Endothelial cell of hepatic sinusoid (primary cell): ENCODE measurements around the gene ZBTB18.
"Not testable (repeated sequence)": the region's sequence is repeated elsewhere in the genome, so short reads cannot be mapped to it uniquely, and the experiment has no call there.

ENCODE experiments used
- in situ Hi-C: cut with HindIII; loops from 2 replicates; pipeline ENCODE4 v1.10.0; 2017; ENCODE audit warnings: low sequenced_read_pairs

Gene ZBTB18

DNA sequence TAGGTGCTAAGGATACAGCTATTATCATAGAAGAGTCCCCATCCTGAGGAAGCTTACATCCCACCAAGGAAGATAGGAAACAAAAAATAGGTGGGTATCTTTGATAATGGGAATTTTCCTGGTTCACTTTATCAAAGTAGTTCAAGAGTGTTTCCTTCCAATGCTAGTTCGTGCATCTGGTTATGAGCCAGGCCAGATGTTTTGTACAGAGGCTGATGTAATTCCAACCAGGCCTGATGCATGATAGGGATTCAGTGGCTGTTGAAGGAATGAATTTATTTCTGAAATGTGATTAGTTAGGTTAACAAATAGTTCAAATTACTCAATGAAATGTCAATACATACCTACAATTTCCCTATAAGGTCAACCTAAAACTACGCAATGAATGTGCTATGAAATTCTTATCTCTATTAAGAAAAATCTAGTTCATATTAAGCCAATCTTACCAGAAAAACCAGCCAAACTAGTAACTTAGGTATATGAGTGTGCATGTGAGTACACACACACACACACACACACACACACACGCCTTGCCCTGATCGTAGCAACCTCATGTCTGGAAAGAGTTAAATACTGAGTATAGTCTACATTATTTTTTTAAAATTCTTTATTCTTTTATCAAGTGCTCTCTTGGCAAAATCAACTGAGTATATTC is 9.5 kb upstream of the ZBTB18 start:
- in situ Hi-C loops = no loop called here

GRCh38 chr1:244042293-244042692 is 8.8 kb upstream of the ZBTB18 start:
- in situ Hi-C loops = no loop called here

GRCh38 chr1:244044423-244044822 is 6.7 kb upstream of the ZBTB18 start:
- in situ Hi-C loops = no loop called here

DNA sequence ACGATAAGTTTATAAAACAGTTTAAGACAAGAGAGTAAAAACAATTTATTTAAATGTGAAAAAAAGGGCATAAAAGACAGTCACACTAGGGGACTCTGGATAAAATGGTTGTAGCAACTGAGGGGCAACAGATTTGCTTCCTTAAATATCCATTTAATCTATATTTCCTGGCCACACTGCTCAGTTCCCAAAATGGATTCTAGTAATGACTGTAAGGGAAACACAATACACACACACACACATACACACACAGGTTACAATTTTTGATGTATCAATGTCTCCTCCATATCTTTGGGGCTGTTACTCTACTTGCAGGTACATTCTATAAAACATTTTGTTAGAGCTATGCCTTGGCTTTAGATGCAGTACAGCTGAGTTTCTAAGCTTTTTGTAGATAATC is 4.8 kb upstream of the ZBTB18 start:
- in situ Hi-C loops = not testable (repeated sequence)

- in situ Hi-C loops = no loop called here
These were observed 4.0 kb upstream of the ZBTB18 start for GRCh38 chr1:244046907-244047611.

- in situ Hi-C loops = no loop called here
These were observed 3.3 kb upstream of the ZBTB18 start for GRCh38 chr1:244047621-244048255.

DNA sequence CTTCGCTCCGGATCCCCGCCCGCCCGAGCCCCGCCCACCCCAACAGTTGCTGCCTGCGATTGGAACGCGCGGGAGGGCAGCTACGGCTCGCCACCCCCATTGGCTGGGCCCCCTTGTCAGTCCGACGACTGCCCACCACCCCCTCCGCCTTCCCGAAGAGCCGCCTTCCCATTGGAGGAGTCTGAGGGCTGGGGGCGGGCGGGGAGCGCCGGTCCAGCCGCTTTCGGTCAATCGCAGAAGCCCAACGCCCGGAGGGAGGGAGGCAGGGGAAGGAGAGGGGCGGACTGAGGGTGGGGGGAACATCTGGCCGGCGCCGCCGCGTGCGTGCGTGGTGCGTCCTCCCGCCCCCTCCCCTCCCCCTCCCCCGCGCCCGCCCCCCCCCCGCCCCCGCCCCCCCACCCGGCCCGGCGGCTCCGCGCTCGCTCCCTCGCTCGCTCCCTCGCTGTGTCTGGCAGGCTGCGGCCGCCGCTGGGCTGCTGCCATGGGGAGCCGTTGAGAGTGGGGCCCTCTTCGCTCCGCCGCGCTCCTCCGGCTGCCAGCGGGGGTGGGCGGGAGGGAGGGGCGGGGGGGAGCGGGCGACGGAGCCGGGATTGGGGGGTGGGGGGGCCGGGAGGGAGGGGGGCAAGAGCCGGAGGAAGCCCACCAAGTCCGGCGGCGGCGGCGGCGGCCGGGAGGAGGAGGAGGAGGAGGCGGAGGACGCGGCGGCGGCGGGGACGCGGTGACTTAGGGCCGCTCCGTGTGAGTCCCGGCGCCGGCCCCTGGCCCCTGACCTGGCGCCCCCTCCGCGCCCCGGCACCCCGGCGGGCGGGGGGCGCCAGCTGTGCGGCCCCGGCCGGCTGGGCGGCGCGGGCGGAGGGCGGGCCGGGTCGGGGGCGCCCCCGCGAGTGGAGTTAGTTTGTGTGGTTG is 2.6 kb upstream of the ZBTB18 start:
- in situ Hi-C loops = no loop called here

GRCh38 chr1:244049162-244050013 is 1.7 kb upstream of the ZBTB18 start:
- in situ Hi-C loops = no loop called here

DNA sequence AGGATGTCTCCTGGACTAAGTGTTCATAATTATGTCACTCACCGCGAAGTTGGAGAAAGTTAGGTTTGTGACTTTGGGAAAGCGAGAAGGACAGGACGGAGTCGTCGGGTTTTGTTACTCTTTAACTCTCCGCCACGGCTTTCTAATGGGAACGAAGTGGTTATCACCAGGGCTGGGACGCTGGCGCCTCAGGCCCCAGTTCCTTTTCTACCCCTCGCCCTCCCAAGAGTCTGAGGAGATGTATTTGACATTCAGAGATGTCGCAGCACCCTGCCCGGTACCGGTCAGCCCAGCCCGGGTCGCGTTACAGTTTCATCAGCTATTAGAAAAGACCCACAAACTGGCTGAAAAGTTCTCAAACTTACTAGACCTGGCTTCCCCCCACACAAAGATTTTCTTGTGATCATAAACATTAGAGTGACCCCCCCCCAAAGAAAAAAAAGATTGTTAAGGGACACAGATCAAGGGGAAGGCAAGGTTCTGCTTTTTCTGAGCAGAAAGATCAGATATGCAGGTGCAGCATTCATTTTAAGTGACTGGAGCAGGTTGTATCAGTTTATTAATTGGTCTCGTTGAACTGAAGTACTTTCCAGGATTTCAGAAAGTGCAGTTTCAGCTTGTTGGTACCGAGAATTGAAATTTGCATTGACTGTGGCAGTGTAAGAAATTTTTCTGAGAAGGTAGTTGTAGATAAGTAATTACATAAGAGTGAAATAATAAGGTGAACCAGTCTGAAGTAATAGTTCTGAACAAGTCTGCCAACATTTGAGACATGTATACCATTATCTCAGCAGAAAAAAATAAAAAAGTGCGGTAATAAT is 859 bp upstream of the ZBTB18 start:
- in situ Hi-C loops = no loop called here

- in situ Hi-C loops = no loop called here
These were observed 1.1 kb downstream of the ZBTB18 start for GRCh38 chr1:244052016-244052727.

- in situ Hi-C loops = no loop called here
These were observed 1.7 kb downstream of the ZBTB18 start for GRCh38 chr1:244052728-244053312.

DNA sequence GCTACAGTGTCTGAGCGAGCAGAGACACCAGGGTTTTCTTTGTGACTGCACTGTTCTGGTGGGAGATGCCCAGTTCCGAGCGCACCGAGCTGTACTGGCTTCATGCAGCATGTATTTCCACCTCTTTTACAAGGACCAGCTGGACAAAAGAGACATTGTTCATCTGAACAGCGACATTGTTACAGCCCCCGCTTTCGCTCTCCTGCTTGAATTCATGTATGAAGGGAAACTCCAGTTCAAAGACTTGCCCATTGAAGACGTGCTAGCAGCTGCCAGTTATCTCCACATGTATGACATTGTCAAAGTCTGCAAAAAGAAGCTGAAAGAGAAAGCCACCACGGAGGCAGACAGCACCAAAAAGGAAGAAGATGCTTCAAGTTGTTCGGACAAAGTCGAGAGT is 2.7 kb downstream of the ZBTB18 start:
- in situ Hi-C loops = no loop called here

- in situ Hi-C loops = no loop called here
These were observed 3.3 kb downstream of the ZBTB18 start for GRCh38 chr1:244054247-244054923.

GRCh38 chr1:244054924-244055263 is 3.8 kb downstream of the ZBTB18 start:
- in situ Hi-C loops = no loop called here

- in situ Hi-C loops = no loop called here
These were observed 5.5 kb downstream of the ZBTB18 start for GRCh38 chr1:244056577-244056976.

DNA sequence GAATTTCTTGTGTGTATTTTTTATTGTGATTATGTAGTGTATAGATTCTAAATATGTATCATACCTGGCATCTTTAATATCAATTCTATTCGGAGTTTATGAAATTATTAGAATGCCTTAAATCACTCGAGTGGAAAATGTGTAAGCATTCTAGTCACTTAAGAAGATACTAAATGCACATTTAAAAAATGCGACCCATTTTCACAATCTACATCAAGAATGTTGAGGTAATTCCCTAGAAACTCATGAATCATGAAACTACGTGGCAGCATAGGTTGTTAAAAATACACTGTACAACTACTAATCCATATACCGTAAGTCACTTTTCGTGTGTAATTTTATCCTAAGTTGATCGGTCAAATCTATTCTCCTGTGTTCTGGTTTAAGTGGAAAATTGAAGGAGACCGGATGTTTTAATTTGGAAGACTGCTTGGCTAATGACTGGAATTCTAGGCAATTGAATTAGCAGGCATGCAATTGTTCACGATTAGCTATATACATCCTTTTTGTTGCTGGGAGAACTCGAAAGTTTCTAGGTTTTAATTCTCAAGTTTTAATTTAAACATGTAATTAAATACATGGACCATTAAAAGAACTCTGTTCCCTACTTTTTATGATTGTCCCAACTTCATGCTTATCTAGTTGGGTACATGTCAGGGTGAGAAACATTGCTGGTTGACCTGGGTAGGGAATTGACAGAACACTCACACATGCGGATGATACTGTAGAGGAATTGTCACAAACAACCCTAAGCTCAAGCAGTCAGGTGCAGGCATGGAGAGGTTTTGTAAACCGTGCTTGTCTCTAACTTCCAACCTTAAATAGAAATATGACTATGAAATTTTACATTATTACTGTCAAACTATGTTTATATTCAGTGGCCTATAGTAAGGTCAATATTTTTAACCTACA is 6.6 kb downstream of the ZBTB18 start:
- in situ Hi-C loops = no loop called here

DNA sequence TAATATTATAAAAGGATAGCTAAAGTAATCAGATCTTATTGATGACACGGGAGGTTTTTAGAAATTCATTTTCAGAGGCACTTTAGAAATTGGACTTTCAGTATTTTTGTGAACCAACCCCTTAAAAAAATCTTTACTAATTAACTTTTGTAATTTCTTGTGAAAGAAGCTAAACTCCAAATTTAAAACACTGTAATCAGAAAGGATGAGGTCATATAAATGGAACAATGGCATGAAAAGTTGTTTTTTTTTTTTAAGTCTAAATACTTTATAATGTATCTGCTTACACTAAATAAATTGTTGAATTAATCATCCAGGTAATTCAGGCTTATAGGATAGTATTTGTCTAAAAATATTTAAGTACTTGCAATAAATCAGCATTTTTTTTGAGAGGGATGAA is 9.0 kb downstream of the ZBTB18 start:
- in situ Hi-C loops = no loop called here
